HG03457 (cell line): Measurements from ENCODE around the gene KCNF1.

ENCODE experiments used
- ATAC-seq: cut with Tn5 transposase; IDR thresholded peaks from one replicate; pipeline ENCODE4 v1.9.1; 2021; ENCODE audit warnings: moderate number of reproducible peaks; ENCODE audit not compliant: unreplicated experiment

The KCNF1 gene

DNA sequence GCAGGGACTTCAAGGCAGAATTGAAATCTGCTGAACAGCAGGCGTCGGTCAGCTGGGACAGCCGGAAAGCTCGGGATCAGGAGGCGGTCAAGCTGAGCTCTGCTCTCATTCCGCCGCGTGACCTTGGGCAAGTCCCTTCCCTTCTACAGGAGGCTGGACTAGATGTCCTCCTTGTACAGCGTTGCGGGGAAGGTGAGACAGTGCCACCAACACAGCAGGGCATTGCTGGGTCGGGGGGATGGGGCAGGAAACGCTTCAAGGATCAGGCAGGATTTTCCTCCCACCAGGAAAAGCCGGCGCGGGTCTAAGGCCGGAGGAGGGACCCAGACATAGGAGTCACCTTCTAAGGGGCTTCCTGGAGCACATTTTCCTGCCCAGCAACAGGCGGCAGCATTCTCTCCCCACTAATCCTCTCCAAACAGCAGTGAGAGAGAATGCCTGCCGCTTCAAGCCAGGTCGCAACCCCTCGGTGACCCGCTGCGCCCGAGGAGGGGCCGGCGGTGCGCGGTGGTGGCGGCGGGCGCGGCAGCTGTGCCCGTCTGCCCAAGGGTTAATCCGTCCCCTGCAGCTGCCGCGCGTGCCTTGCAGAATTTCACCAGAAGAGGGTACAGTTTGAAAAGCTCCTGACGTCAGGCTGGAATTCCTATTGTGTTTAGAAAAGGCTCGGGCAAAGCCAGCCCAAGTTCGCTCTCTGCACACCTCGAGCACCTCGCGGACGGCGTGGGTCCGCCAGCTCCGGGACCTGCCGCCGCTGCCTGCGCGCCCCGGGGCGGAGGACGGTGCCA, at the start of gene KCNF1:
TSS of gene KCNF1 (plus strand) at position 644 of the 785 bp plus-strand sequence. CDS start 493 bp downstream, outside the sequence.
- ATAC-seq: no peak

- ATAC-seq: no peak
These were observed 49.4 kb upstream of the KCNF1 start for GRCh38 chr2:10862330-10862729.

GRCh38 chr2:10863047-10863446, 48.7 kb upstream of the KCNF1 start:
- ATAC-seq: no peak

- ATAC-seq: peak; percentile 53
These were observed 47.9 kb upstream of the KCNF1 start for GRCh38 chr2:10863837-10864236.

DNA sequence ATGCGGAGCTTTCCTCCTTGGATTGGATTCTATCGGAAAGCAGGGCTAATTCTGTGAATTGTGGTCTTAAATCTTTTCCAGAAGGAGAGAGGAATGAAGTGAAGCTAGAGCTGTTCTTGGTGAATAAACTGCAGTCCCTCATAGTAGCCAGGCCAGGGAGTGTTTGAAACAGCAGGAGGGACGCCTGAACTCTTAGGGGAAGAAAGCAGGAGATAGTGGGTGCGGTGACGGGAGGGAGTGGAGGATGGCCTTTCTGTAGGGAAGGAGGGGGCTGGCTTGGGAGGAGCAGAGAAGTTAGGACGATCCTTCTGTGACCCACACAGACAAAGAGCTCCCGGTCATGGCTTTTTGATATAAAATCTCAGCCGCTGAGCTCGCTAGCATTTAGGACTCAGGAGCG, 47.5 kb upstream of the KCNF1 start:
- no peak for ATAC-seq

DNA sequence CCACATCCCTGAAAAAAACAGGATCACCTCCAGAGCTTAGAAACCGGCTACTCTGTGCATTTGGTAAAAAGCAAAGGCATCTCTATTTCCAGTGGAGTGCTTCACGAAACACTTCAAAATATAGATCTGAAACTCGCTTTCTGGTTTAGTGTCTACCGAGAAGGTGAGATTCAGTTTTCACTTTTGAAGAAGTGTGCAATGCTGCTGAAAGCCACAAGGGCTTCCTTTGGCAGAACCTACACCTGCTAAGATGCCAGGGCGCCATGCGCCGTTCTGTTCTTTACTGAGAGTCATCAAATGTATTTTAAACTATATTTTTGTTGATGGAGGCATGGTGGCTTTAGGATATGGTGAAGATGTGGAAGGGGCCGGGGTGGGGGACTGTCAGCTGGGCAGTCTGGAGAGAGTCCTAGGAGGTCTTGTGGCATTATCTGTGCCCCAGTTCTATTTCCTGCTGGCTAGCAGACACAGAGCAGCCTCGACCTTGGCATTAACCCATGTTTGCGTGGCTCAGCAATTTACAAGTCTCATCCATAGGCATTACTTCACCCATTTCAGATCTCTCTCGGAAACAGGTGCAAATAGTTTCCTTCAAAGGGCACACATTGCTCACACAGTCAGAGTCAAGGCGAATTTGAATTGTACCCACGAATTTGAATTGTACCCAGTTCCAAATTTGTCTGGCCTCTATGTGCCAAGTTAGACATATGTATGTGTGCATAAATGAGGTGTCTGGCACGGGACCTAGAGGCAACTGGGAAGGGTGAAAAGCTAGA, 46.7 kb upstream of the KCNF1 start:
- peak; percentile 69 for ATAC-seq

DNA sequence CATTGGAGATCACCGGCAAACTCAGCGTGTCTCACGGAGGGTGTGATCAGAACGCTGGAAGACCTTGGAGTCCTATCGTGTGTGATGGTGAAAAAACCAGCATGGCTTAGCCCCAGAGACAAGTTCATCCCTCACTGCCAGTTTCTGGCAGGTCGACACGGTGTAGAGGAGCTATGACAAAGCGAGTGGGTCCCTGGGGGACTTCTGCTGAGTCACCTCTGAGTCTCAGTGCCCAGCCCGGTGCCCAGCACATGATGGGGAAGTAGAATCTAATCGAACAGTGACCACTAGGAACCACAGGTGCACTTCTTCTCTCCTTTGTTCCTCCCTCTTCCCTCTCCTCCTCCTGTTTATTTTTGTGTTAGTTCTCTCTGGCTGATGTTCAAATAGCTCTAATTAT, 45.9 kb upstream of the KCNF1 start:
- no peak for ATAC-seq

GRCh38 chr2:10867692-10868420, 43.9 kb upstream of the KCNF1 start:
- no peak for ATAC-seq

DNA sequence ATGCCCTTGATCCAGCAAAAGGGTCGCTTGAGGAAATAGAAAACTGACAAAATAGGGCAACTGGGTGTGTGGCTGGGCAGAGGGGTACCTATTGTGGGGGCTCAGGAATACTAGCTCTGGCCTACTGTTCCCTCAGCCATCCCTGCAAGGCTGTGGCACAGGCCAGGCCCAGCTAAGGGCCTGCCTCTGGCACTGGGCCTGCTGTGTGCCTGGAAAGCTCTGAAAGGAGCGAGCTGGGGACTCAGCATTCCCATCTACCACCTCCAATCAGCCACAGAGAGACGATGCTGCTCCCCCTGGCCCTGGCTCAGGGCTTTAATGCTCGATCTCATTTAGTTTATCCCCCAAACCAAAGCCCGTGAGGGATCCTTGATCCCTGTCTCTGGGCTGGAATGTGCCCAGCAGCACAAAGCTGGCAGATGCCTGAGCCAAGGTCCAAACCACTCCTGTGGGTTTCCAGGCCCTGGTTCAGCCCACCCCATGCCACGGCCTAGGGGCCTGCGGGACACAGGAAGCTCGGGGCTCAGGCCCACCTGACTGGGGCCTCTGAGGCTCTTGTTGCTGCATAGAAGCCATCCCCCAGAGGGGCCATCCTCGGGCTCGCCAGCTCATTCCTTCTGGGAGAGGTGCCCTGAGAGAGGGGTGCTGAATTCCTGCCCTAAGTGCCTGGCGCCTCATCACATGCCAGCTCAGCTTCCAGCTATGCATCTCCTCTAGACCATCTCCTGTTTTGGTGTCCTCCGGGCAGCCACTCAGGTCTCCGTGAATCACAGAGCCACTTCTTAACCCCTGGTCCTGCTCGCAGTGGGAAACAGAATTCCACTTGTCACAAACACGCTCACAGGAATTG, 43.0 kb upstream of the KCNF1 start:
- no peak for ATAC-seq

DNA sequence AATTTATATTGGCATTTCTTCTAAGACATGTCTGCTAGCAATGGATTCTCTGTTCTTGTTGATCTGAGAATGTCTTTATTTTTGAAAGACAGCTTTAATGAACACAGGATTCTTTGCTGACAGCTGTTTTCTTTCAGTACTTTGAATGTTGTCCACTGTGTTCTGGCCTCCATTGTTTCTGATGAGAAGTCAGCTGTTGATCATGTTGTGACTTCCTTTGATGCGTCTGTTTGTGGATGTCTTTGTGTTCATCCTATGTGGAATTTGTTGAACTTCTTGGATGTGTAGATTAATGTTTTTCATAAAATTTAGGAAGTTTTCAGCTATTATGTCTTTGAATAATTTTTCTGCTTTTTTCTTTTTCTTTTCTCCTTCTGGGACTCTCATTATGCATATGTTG, 39.8 kb upstream of the KCNF1 start:
- ATAC-seq: no peak

DNA sequence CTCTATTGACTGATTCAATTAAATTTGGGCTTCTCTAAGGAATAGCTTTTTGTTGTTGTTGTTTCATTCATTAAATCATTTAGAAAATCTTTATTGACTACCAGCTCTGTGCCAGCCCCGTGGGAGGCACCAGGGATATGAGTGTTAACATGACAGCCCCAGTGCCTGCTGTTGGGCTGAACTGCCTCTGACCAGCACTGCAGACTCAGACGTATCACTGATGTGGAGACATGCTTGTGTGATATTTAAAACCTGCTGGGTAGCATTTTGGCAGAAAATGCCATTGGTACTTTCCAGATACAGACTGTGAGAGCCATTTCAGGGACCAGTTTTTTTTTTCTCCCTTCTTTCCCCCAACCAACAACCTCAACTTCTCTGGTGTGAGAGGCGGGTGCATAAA, 38.6 kb upstream of the KCNF1 start:
- no peak for ATAC-seq

GRCh38 chr2:10873790-10874437, 37.8 kb upstream of the KCNF1 start:
- ATAC-seq: no peak

GRCh38 chr2:10875126-10875525, 36.6 kb upstream of the KCNF1 start:
- no peak for ATAC-seq

DNA sequence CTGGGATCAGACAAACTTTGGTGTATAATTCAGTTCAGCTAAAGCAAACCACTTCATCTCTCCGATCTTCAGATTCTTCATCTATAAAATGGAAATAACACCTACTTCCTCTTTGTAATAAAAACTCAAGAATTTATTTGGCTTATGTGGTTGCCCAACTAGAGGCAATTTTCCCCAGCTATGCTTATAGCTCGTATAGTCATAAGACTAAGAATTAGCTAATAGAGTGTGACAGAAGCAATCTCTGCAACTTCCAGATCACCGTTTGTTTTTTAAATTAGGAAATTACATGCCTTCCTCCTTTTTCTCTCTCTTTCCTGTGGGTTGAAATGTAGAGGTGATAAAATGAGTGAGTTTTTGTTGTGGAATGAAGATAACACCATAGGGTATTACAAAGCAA, 35.3 kb upstream of the KCNF1 start:
- no peak for ATAC-seq

GRCh38 chr2:10876963-10877362, 34.8 kb upstream of the KCNF1 start:
- no peak for ATAC-seq

DNA sequence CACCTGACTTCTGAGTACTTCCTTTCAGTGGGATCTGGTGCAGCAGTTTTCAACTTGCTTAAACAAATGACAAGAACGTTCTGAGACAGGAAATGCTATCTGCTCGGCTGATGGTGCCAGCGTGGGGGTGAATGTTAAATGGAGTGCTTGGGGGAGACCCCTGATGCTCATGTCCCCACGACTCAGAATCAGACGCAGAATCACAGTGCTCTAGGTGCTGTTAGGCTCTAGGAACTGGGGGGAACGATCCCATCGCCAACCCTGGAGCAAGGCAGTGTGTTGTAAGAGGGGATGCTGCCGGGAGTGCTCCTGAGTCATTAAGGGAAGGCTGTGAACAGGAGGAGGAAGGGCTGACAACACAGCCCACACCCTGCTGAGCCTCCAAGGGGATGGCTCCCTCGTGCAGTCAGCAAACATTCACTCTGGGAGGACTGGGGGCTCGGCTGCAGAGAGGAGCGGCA, 34.1 kb upstream of the KCNF1 start:
- ATAC-seq: no peak

DNA sequence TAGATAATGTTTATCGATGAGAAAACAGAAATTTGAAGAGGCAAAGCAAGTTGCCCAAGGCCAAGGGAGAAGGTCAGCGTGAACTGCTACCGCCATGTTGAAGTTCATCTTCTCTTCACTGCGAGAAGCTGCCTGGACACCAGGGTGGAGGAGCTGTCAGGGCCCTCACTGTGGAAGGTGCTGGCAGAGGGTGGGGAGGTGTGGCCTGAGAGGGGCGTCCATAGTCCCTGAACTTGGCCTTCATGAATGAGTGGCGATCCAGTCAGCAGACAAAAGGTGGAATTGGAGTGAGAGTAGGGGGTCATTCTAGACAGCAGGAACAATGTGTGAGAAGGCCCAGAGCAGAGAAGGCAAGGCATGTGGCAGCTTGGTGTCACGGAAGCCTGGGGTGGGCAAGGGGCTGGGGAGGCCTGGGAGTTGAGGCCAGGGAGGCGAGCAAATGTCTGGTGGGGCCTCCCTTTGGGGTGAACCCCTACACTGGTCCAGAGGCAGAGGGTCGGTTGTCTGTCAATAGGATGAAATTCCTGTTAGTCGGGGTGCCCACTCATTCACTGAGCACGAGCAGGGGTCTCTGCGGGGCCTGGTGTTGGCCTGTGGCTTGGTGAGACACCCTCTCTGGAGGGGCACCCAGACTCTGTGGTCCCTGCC, 33.3 kb upstream of the KCNF1 start:
- no peak for ATAC-seq

GRCh38 chr2:10879159-10879558, 32.6 kb upstream of the KCNF1 start:
- no peak for ATAC-seq
